GM19025 (cell line): ENCODE data around the gene ST3GAL3.
"Not testable (repeated sequence)": the region's sequence is repeated elsewhere in the genome, so short reads cannot be mapped to it uniquely, and the experiment has no call there.

Experiments
- ATAC-seq: cut with Tn5 transposase; IDR thresholded peaks from one replicate; pipeline ENCODE4 v1.9.1; 2021; ENCODE audit warnings: mild to moderate bottlenecking, low read depth, moderate library complexity; ENCODE audit not compliant: unreplicated experiment

ST3GAL3 gene

DNA sequence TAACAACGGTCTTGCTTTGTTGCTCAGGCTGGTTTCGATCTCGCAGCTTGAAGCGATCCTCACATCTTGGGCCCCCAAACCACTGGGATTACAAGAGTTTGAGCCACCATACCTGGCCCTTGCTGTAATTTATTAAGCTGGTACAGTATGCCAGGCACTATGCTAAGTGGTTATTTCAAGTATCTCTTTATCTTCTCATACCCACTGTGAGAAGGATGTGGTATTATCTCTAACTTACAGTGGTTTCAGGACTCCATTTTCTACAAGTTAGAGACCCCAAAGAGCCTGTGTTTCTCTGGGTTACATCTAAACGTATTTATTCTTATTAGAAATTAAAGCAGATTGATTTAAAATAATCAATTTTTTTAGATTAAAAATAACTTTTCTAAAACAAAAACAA is 8.1 kb upstream of the ST3GAL3 start:
- no peak for ATAC-seq

DNA sequence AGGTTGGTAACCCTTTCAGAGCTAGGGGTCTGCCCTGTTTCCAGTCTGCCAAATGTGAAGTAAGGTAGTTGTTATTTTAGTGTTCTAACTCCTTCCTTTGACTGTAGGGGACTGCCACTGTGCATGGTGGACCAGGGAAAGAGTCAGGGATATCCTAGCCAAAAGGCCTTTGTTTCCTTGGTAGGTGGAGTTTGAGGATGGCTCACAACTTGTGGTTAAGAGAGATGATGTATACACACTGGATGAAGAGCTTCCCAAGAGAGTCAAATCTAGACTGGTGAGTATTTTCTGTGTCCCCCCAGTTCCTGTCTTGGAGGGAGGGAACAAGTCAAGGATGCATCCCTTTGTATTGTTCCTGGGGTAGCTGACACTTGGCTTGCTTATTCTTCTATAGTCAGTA is 3.5 kb upstream of the ST3GAL3 start:
- no peak for ATAC-seq

- no peak for ATAC-seq
Measured at GRCh38 chr1:43704838-43705237, 2.5 kb upstream of the ST3GAL3 start.

- no peak for ATAC-seq
Measured at GRCh38 chr1:43705334-43705733, 2.0 kb upstream of the ST3GAL3 start.

DNA sequence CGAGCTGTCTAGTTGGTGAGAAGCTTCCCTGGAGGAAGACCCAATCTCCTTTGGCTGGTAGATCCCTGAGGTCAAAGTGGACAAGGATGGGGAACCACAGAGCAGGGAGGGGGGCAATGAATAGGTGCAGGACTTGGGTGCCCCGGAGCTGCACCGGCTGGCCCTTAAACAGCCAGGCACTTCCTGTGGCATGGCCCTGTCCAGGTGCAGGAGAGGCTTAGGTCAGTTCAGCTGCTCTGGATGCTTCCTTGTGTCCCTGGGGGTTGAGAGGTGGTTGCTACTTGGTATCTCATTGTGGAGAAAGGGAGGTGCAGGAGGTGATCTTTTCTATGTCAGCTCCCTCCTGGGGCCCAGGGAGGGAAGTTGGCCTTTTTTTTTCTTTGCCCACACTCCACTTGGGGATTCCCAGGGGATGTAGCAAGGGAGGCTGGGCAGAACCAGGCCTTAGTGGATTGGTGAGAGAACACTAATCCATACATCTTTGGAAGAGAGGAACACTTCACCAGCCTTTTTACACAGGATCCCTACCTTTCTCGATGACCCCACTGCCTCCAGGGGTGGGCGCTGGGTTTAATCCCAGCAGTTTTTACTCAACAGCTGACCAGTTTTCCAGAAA is 1.2 kb upstream of the ST3GAL3 start:
- ATAC-seq: no peak

DNA sequence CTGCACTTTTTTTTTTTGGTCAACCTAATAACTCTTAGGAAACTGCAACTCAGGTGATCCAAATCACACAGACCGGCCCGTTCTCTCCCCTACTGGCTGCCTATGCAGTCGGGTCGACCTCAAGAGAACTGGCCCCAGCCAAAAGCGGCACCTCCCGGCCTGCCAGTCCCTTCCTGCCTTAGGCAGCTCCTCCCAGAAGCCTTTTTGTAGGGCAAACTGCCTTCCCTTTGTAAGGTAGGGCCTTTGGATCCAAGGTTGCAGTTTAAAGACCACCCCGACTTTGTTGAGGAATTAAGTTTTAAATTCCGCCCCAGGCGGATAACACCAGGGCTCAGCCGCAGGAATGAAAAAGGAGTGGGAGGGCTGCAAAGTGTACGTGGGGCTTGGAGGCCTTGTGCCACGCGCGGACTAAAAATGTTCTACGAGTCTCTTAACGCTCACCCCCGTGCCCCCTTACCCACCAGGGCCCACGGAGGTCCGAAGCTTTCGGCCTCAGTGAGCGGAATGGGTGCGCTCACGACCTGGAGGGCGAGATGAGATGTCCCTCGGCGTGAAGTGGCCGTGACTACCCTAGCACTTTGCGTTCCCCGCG is 642 bp upstream of the ST3GAL3 start:
- ATAC-seq: no peak

- no peak for ATAC-seq
Measured at GRCh38 chr1:43708002-43708410, 670 bp downstream of the ST3GAL3 start.

DNA sequence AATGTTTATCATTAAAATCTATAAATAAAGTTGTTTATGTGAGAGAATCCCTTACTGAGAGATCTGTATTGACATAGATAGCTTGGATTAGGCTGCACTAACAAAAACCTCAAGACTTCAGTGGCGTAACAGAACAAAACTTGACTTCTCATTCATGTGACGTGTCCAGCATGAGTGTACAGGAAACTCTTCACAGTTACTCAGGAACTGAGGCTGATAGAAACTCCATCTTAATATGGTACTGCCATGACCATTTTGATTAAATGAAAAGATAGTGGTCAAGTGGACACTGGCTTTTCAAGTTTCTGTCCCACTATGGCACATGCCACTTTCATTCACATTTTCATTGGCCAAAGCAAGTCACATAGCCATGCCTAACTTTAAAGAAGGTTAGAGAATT is 3.7 kb downstream of the ST3GAL3 start:
- no peak for ATAC-seq

GRCh38 chr1:43711524-43712386 is 4.4 kb downstream of the ST3GAL3 start:
- no peak for ATAC-seq

DNA sequence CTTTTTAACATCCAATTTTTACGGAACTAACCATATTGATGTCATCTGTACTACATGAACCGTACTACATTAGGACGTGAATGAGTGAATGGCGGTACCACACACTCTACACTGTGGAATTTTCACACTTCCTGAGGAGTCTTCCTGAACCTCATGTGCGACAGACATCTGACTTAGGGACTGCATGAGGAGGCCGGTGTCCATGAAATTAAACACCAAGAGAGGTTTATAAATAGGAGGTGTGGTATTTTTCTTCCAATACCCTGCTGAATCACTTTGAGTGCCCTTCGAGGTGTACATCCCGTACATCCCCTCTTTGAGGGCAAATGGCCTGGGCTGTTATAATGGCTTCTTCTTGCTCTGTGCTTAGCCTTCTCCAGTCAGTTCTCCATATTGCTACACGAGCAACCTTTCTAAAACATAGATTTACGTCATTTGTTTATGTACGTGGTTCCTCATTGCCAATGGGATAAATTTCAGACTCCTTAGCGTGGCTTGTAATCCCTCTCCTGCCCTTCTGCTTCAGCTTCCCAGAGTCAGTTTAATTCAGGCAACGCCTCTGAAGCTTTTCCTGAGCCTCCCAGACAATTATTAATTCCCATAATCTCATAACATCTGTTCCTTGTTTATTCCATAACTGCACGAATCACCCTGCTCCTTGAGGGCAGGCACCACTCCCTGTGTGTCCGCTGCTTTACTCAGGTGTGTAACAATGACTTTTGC is 9.4 kb downstream of the ST3GAL3 start:
- no peak for ATAC-seq

DNA sequence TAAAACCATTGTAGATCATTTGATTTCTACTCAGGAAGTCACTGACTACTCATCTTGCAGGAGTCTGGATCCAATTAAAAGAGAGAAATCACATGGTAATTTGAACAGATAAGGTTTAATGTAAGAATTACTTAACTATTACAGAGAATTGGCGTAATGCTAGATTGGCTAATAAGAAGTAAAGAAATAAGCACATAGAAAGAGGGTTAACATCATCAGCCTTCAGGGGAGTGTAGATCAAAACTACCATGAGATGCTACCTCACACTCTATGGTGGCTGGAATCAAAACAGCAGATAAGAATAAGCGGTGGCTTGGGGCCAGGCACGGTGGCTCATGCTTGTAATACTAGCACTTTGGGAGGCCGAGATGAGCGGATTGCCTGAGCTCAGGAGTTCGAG is 11.7 kb downstream of the ST3GAL3 start:
- no peak for ATAC-seq

DNA sequence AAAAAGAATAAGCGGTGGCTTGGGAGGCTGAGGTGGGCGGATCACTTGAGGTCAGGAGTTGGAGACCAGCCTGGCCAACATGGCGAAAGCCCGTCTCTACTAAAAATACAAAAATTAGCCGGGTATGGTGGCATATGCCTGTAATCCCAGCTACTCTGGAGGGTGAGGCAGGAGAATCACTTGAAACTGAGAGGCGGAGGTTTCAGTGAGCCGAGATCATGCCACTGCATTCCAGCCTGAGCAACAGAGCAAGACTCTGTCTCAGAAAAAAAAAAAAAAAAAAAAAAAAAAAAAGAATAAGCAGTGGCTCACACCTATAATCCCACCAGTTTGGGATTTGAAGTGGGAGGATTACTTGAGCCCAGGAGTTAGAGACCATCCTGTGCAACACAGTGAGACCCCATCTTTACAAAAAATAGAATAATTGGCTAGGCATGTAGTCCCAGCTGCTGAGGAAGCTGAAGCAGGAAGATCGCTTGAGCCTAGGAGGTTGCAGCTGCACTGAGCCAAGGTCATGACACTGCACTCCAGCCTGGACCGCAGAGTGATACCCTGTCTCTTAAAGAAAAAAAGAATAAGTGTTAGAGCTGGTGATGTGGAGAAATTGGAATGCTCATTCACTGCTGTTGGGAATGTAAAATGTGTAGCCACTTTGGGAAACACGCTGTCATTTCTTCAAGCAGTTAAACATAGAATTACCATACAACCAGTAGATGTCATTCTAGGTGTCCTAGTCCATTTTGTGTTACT is 12.5 kb downstream of the ST3GAL3 start:
- ATAC-seq: not testable (repeated sequence)

DNA sequence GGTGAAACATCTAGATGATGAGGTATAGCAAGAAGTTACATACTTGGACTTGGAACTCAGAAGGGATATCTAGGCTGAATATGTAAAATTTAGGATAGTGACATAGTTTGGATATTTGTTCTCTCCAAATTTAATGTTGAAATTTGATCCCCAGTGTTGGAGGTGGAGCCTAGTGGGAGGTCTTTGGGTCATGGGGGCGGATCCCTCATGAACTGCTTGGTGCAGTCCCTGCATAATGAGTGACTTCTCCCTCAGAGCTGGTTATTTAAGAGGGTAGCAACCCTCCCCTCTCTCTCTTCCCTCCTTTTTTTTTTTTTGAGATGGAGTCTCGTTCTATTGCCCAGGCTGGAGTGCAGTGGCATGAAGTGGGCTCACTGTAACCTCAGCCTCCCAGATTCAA is 15.5 kb downstream of the ST3GAL3 start:
- ATAC-seq: no peak

- ATAC-seq: no peak
Measured at GRCh38 chr1:43729816-43730463, 22.6 kb downstream of the ST3GAL3 start.

DNA sequence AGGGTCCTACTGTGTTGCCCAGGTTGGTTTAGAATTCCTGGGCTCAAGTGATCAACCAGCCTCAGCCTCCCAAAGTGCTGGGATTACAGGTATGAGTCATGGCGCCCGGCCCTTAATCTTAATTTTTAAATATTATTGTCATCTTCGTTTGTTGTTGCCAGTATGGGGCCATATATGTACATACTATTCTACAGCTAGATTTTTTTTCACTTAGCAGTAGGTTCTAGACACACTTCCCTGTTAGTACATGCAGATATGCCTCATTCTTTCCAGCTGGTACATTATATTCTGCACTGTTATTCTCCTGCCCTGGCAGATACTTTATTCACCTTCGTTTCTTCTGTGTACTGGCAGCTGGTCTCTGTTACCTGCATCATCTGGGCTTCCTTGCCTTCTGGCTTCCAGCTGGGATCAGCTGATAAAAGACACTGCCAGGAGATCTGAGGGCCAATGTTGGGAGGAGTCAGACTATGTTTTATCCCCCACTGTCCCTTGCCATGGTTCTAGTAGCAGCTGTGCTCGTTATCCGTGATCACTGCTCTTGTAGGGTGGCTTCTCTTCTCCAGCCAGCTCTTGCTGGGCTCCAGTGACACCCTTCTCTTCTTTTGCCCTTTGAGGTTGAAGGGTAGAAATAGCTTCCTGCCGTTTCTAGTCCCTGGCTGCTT is 24.7 kb downstream of the ST3GAL3 start:
- ATAC-seq: no peak

- ATAC-seq: no peak
Measured at GRCh38 chr1:43736819-43737218, 29.5 kb downstream of the ST3GAL3 start.

- ATAC-seq: no peak
Measured at GRCh38 chr1:43742026-43742425, 34.7 kb downstream of the ST3GAL3 start.

DNA sequence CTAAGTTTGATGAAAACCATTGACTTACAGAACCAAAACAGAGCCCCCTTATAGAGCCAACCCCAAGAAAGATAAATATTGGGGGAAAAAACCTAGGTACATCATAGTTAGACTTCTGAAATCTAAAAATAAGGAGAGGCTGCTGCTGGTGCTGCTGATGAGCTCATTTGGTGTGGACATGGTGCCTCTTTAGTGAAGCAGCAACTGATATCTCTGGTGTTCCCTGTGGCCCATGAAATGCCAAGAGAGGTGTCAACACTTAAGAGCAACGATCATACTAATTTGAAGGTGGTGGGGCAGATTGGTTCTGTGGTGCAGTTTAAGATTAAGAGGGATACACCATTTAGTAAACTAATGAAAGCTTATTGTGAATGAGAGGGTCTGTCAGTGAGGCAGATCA is 35.9 kb downstream of the ST3GAL3 start:
- no peak for ATAC-seq

- no peak for ATAC-seq
Measured at GRCh38 chr1:43747736-43748135, 40.4 kb downstream of the ST3GAL3 start.
